ENCODE measurements around the gene DNAJC8.

- TF ChIP-seq CTCF (conservative IDR thresholded peaks at IDR 0.05 in 1 of 2, IDR thresholded peaks at IDR 0.05 in 1 of 2; ENCODE audit: extremely low read depth in 1 of 2, insufficient read depth in 1 of 2, low read depth in 1 of 2, low read length in 2 of 2) (no peak), EZH2 (IDR thresholded peaks at IDR 0.05; ENCODE audit: borderline replicate concordance, low read length) (no peak)
Measured at GRCh38 chr1:28197682-28198415, 35.0 kb downstream of the DNAJC8 start.

Data from mammary epithelial cell (primary cell).